Testis (tissue), 3 donors: ENCODE measurements around the gene SEPTIN2. TPM values are rescaled to one million over a fixed set of nuclear protein-coding genes. Genes with fewer than 3 reads are reported as not detected.

Experiments
- DNase-seq: peaks from one replicate; pipeline ENCODE4 v3.0.0-alpha.2; 2019
- H3K27ac ChIP-seq, 2 donors: fragments of 200-600 bp; sonication (generic); one replicate each; pipeline ENCODE4 v1.5.1; 2019
- H3K27me3 ChIP-seq: fragments of 200-600 bp; sonication (generic); one replicate; pipeline ENCODE4 v1.5.1; 2019
- H3K36me3 ChIP-seq: fragments of 200-600 bp; sonication (generic); one replicate; pipeline ENCODE4 v1.5.1; 2017; ENCODE audit warnings: low read depth; ENCODE audit errors: missing control alignments
- H3K4me1 ChIP-seq: fragments of 200-600 bp; sonication (generic); one replicate; pipeline ENCODE4 v1.5.1; 2019
- H3K4me3 ChIP-seq, 2 donors: fragments of 200-600 bp; sonication (generic); one replicate each; pipeline ENCODE4 v1.5.1; 2017 to 2019
- H3K9me3 ChIP-seq: fragments of 200-600 bp; sonication (generic); one replicate; pipeline ENCODE4 v1.5.1; 2017
- CTCF ChIP-seq, 3 experiments: fragments of 450-650 bp in 2 of 3; fragments of 200-600 bp in 1 of 3; sonication (generic) in 1 of 3; IDR thresholded peaks; one replicate each; pipeline ENCODE4 v1.5.1; 2016 to 2019; ENCODE audit warnings: antibody characterized with exemption in 3 of 3, mild to moderate bottlenecking in 2 of 3, moderate library complexity in 1 of 3
- POLR2A ChIP-seq: fragments of 450-650 bp; IDR thresholded peaks from one replicate; pipeline ENCODE4 v1.6.1; 2017; ENCODE audit warnings: antibody characterized with exemption, mild to moderate bottlenecking, moderate library complexity
- WGBS, 2 donors: methylation state at CpG; one replicate each; pipeline ENCODE4 v1.1.5; 2018; 5-methylcytosine and 5-hydroxymethylcytosine counted together
- intact Hi-C: fragments of 100-400 bp; cut with DNase I; formaldehyde crosslinking; loops from one replicate; pipeline ENCODE4 v1.15.1; 2023; ENCODE audit warnings: low total_unique reads
- polyA plus RNA-seq: library from polyadenylated mRNA; stranded (reverse); fragments of 350-450 nt; fragmentation: Illumina TruSeq; extraction: RNeasy Lipid Tissue Mini Kit (QIAGEN cat#74804); gene quantifications from one replicate; pipeline ENCODE4 v1.2.3, GENCODE V29; 2014; ENCODE audit warnings: low read depth, low replicate concordance; ENCODE audit not compliant: insufficient read depth
- total RNA-seq, 2 donors: library from RNA; depleted of rRNA; stranded (reverse); fragments of >200 nt; gene quantifications; one replicate each; pipeline ENCODE4 v1.2.3, GENCODE V29; 2016

Gene SEPTIN2
- total and polyA plus RNA-seq, 3 donors from 2014 or later: 310 to 365 (median 334) TPM

GRCh38 chr2:241340631-241341163 is 25.0 kb downstream of the SEPTIN2 start:
- peaks cover 10% of the 10 kb centered on the region for H3K4me1 ChIP-seq
- TF ChIP-seq POLR2A (no peak), CTCF (IDR thresholded peaks at IDR 0.05) (no peak)
- no peak overlapping the region for H3K4me3 ChIP-seq
- H3K36me3 ChIP-seq: no peaks in the 10 kb centered on the region
- intact Hi-C loops: no loop called here
- DNase-seq: no peak
- H3K27me3 ChIP-seq: no peaks in the 10 kb centered on the region
- H3K27ac ChIP-seq: peak overlapping the region in 1 of 2 donors; percentile 21
- H3K9me3 ChIP-seq: no peaks in the 10 kb centered on the region
- 66 to 75% methylated on average over 3 of the region's 3 CpGs for WGBS, 2 donors

GRCh38 chr2:241344925-241345651 is 29.4 kb downstream of the SEPTIN2 start:
- Histone ChIP-seq H3K27ac (no peak overlapping the region), H3K4me3 (no peak overlapping the region), H3K4me1 (peaks cover 3% of the 10 kb centered on the region), H3K27me3 (no peaks in the 10 kb centered on the region), H3K9me3 (no peaks in the 10 kb centered on the region), H3K36me3 (no peaks in the 10 kb centered on the region)
- TF ChIP-seq CTCF (IDR thresholded peaks at IDR 0.05): no peak
- TF ChIP-seq POLR2A: no peak
- intact Hi-C loops: no loop called here
- 89% methylated on average over 9 of the region's 9 CpGs for WGBS, 2 donors
- no peak for DNase-seq

GRCh38 chr2:241349941-241350340 is 34.2 kb downstream of the SEPTIN2 start:
- no peak overlapping the region for H3K27ac ChIP-seq
- no peak for DNase-seq
- H3K4me1 ChIP-seq: peaks cover 3% of the 10 kb centered on the region
- TF ChIP-seq CTCF (IDR thresholded peaks at IDR 0.05): no peak
- TF ChIP-seq POLR2A: no peak
- no peaks in the 10 kb centered on the region for H3K36me3 ChIP-seq
- H3K27me3 ChIP-seq: no peaks in the 10 kb centered on the region
- intact Hi-C loops: no loop called here
- no peaks in the 10 kb centered on the region for H3K9me3 ChIP-seq
- WGBS, 2 donors: 89 to 95% methylated on average over 8 of the region's 8 CpGs
- H3K4me3 ChIP-seq: no peak overlapping the region

GRCh38 chr2:241350530-241350877 is 34.8 kb downstream of the SEPTIN2 start:
- Histone ChIP-seq H3K27me3 (no peaks in the 10 kb centered on the region), H3K4me1 (peaks cover 7% of the 10 kb centered on the region), H3K27ac (no peak overlapping the region), H3K9me3 (no peaks in the 10 kb centered on the region), H3K36me3 (no peaks in the 10 kb centered on the region), H3K4me3 (no peak overlapping the region)
- intact Hi-C loops: no loop called here
- no peak for TF ChIP-seq CTCF (IDR thresholded peaks at IDR 0.05)
- no peak for TF ChIP-seq POLR2A
- 64 to 78% methylated on average over 2 of the region's 2 CpGs for whole genome bisulfite sequencing, 2 donors
- no peak for DNase-seq
